CD4-positive, CD25-positive, alpha-beta regulatory T cell (primary cell): Measurements from ENCODE around the gene EYA2. TPM values are rescaled to one million over a fixed set of nuclear protein-coding genes. Genes with fewer than 3 reads are reported as not detected.

Experiments used
- ATAC-seq, 2 donors: fragments of 150-1000 bp; cut with Tn5 transposase; one replicate each; pipeline ENCODE4 v1.10.0; 2021; ENCODE audit warnings: low read depth in 2 of 2, moderate number of reproducible peaks in 2 of 2, moderate library complexity in 1 of 2
- DNase-seq, 3 donors: peaks; one replicate each; pipeline versions ENCODE4 v3.0.0 to v3.0.0-alpha.2; 2012 to 2022; ENCODE audit warnings: mixed read lengths in 1 of 3
- H3K27ac ChIP-seq: one replicate; pipeline ENCODE4 v1.7.0; 2013; ENCODE audit warnings: mild to moderate bottlenecking, low read length; ENCODE audit not compliant: insufficient read depth, poor library complexity, severe bottlenecking
- H3K27me3 ChIP-seq: one replicate; pipeline ENCODE4 v1.7.0; 2013; ENCODE audit warnings: low read length; ENCODE audit not compliant: control insufficient read depth, insufficient read depth
- H3K36me3 ChIP-seq: one replicate; pipeline ENCODE4 v1.7.0; 2013; ENCODE audit warnings: mild to moderate bottlenecking, low read length, moderate library complexity; ENCODE audit not compliant: control insufficient read depth, insufficient read depth
- H3K4me1 ChIP-seq: 2 replicates; pipeline ENCODE4 v1.7.0; 2013; ENCODE audit warnings: mild to moderate bottlenecking, low read length; ENCODE audit not compliant: insufficient read depth, control insufficient read depth, poor library complexity, severe bottlenecking
- H3K4me3 ChIP-seq: one replicate; pipeline ENCODE4 v1.7.0; 2013; ENCODE audit warnings: low read depth, mild to moderate bottlenecking, low read length, moderate library complexity
- H3K9me3 ChIP-seq, 2 experiments: 1 replicate in 1 of 2; 2 replicates in 1 of 2; pipeline ENCODE4 v1.7.0; 2013; ENCODE audit warnings: low read length in 2 of 2, mild to moderate bottlenecking in 1 of 2, moderate library complexity in 1 of 2; ENCODE audit not compliant: control insufficient read depth in 2 of 2
- H3K27ac Mint-ChIP-seq, 3 donors: one replicate each; pipeline ENCODE4 v1.8.0; 2020 to 2022; ENCODE audit warnings: mild to moderate bottlenecking in 3 of 3, mixed read lengths in 3 of 3, moderate library complexity in 2 of 3
- H3K27me3 Mint-ChIP-seq: one replicate; pipeline ENCODE4 v1.8.0; 2022; ENCODE audit warnings: mild to moderate bottlenecking, mixed read lengths
- H3K36me3 Mint-ChIP-seq: one replicate; pipeline ENCODE4 v1.8.0; 2020; ENCODE audit warnings: mixed read lengths
- H3K4me1 Mint-ChIP-seq, 4 donors: one replicate each; pipeline ENCODE4 v1.8.0; 2020 to 2022; ENCODE audit warnings: mixed read lengths in 4 of 4, mild to moderate bottlenecking in 1 of 4
- H3K4me3 Mint-ChIP-seq, 4 donors: one replicate each; pipeline ENCODE4 v1.8.0; 2020 to 2022; ENCODE audit warnings: mild to moderate bottlenecking in 4 of 4, mixed read lengths in 4 of 4, moderate library complexity in 3 of 4
- H3K9me3 Mint-ChIP-seq, 7 donors: one replicate each; pipeline ENCODE4 v1.8.0; 2020 to 2022; ENCODE audit warnings: mixed read lengths in 7 of 7, mild to moderate bottlenecking in 3 of 7, moderate library complexity in 2 of 7
- polyA plus RNA-seq, 4 donors: library from polyadenylated mRNA; unstranded; fragments of 300-500 nt; fragmentation: Illumina TruSeq; gene quantifications; one replicate each; pipeline ENCODE4 v1.2.3, GENCODE V29; 2021
- total RNA-seq: library from RNA; stranded (reverse); gene quantifications from one replicate; pipeline ENCODE4 v1.2.3, GENCODE V29; 2022

Gene EYA2
- total and polyA plus RNA-seq, 5 donors from 2014 or later = not detected

- Mint-ChIP-seq H3K9me3 (no peaks in the 10 kb centered on the region), H3K27ac (no peak overlapping the region), H3K4me1 (peaks cover 0 to 5% (median 1%) of the 10 kb centered on the region in 4 donors), H3K4me3 (no peak overlapping the region), H3K36me3 (peaks cover 22% of the 10 kb centered on the region), H3K27me3 (no peaks in the 10 kb centered on the region)
- no peak overlapping the region for H3K4me3 ChIP-seq
- H3K27me3 ChIP-seq = no peaks in the 10 kb centered on the region
- no peaks in the 10 kb centered on the region for H3K4me1 ChIP-seq
- no peak for DNase-seq
- no peaks in the 10 kb centered on the region for H3K9me3 ChIP-seq
- no peak overlapping the region for H3K27ac ChIP-seq
- H3K36me3 ChIP-seq = peaks cover 37% of the 10 kb centered on the region
- no peak for ATAC-seq
Measured at GRCh38 chr20:47206962-47207641, 312.5 kb downstream of the EYA2 start.

DNA sequence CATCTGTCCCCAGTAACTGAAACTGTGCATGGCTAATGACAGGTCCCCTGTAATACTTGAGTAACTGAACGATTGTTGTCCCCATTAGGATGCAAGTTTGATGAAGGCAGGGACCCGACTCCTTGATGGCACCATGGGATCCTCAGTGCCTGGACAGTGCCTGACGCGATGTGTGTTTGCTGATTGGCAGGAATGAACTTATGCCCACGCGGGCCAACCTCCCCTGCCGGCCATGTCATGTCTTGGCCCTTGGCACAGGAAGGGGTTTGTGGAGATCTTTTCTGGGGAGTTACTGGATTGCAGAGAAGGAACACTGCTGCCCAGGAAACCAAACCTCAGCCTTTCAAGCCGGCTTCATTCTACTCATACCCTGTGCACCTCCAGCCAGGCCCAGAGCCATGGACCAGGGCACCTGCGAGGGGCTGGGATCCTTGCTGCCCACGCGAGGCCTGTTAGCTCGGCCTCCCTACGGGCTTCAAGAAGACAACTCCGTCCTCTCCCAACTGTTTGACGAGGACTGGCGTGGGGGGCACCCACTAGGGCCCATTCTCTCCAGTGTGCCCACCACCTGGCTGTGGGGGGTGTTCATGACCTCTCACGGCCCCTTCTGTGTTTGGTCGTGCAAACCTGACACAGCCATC is 314.0 kb downstream of the EYA2 start:
- Histone ChIP-seq H3K4me3 (no peak overlapping the region), H3K36me3 (peaks cover 52% of the 10 kb centered on the region), H3K9me3 (no peaks in the 10 kb centered on the region), H3K4me1 (no peaks in the 10 kb centered on the region), H3K27me3 (no peaks in the 10 kb centered on the region), H3K27ac (no peak overlapping the region)
- H3K36me3 Mint-ChIP-seq = peaks cover 22% of the 10 kb centered on the region
- H3K27ac Mint-ChIP-seq = peak overlapping the region in 1 of 3 donors; percentile 29
- H3K27me3 Mint-ChIP-seq = no peaks in the 10 kb centered on the region
- no peaks in the 10 kb centered on the region for H3K9me3 Mint-ChIP-seq
- H3K4me1 Mint-ChIP-seq = peaks cover 0 to 5% (median 1%) of the 10 kb centered on the region in 4 donors
- ATAC-seq = no peak
- H3K4me3 Mint-ChIP-seq = no peak overlapping the region
- DNase-seq = no peak

GRCh38 chr20:47209982-47210381 is 315.3 kb downstream of the EYA2 start:
- DNase-seq (no peak), ATAC-seq (no peak)
- Mint-ChIP-seq H3K4me1 (peaks cover 0 to 5% (median 1%) of the 10 kb centered on the region in 4 donors), H3K36me3 (peaks cover 22% of the 10 kb centered on the region), H3K27ac (peak overlapping the region in 1 of 3 donors; percentile 38), H3K4me3 (no peak overlapping the region), H3K9me3 (no peaks in the 10 kb centered on the region), H3K27me3 (no peaks in the 10 kb centered on the region)
- H3K9me3 ChIP-seq = no peaks in the 10 kb centered on the region
- no peaks in the 10 kb centered on the region for H3K4me1 ChIP-seq
- H3K4me3 ChIP-seq = no peak overlapping the region
- H3K27ac ChIP-seq = no peak overlapping the region
- peaks cover 64% of the 10 kb centered on the region for H3K36me3 ChIP-seq
- H3K27me3 ChIP-seq = no peaks in the 10 kb centered on the region

- Mint-ChIP-seq H3K4me3 (no peak overlapping the region), H3K4me1 (peaks cover 0 to 4% (median 1%) of the 10 kb centered on the region in 4 donors), H3K27me3 (no peaks in the 10 kb centered on the region), H3K9me3 (no peaks in the 10 kb centered on the region), H3K36me3 (peaks cover 23% of the 10 kb centered on the region), H3K27ac (no peak overlapping the region)
- H3K27ac ChIP-seq = no peak overlapping the region
- H3K9me3 ChIP-seq = no peaks in the 10 kb centered on the region
- no peak overlapping the region for H3K4me3 ChIP-seq
- H3K4me1 ChIP-seq = no peaks in the 10 kb centered on the region
- DNase-seq (no peak), ATAC-seq (no peak)
- no peaks in the 10 kb centered on the region for H3K27me3 ChIP-seq
- H3K36me3 ChIP-seq = peaks cover 65% of the 10 kb centered on the region
Measured at GRCh38 chr20:47210470-47210869, 315.8 kb downstream of the EYA2 start.

GRCh38 chr20:47211036-47211435 is 316.4 kb downstream of the EYA2 start:
- H3K4me1 ChIP-seq = no peaks in the 10 kb centered on the region
- H3K27me3 ChIP-seq = no peaks in the 10 kb centered on the region
- H3K27ac ChIP-seq = no peak overlapping the region
- no peak overlapping the region for H3K27ac Mint-ChIP-seq
- H3K36me3 ChIP-seq = peaks cover 71% of the 10 kb centered on the region
- peaks cover 0 to 4% (median 1%) of the 10 kb centered on the region in 4 donors for H3K4me1 Mint-ChIP-seq
- no peak overlapping the region for H3K4me3 ChIP-seq
- no peaks in the 10 kb centered on the region for H3K27me3 Mint-ChIP-seq
- no peaks in the 10 kb centered on the region for H3K9me3 Mint-ChIP-seq
- no peak overlapping the region for H3K4me3 Mint-ChIP-seq
- no peak for DNase-seq
- no peaks in the 10 kb centered on the region for H3K9me3 ChIP-seq
- ATAC-seq = no peak
- peaks cover 28% of the 10 kb centered on the region for H3K36me3 Mint-ChIP-seq

GRCh38 chr20:47212606-47213207 is 318.1 kb downstream of the EYA2 start:
- no peak overlapping the region for H3K4me3 ChIP-seq
- no peak overlapping the region for H3K27ac Mint-ChIP-seq
- H3K27me3 Mint-ChIP-seq = no peaks in the 10 kb centered on the region

GRCh38 chr20:47213966-47214365 is 319.3 kb downstream of the EYA2 start:
- no peaks in the 10 kb centered on the region for H3K27me3 Mint-ChIP-seq
- H3K27ac Mint-ChIP-seq = no peak overlapping the region
- DNase-seq (no peak), ATAC-seq (no peak)
- peaks cover 0 to 4% (median 2%) of the 10 kb centered on the region in 4 donors for H3K4me1 Mint-ChIP-seq
- no peaks in the 10 kb centered on the region for H3K9me3 Mint-ChIP-seq
- Histone ChIP-seq H3K27me3 (no peaks in the 10 kb centered on the region), H3K27ac (no peak overlapping the region), H3K36me3 (peaks cover 83% of the 10 kb centered on the region), H3K4me3 (no peak overlapping the region), H3K9me3 (no peaks in the 10 kb centered on the region), H3K4me1 (no peaks in the 10 kb centered on the region)
- no peak overlapping the region for H3K4me3 Mint-ChIP-seq
- H3K36me3 Mint-ChIP-seq = peaks cover 35% of the 10 kb centered on the region

More at GRCh38 chr20:47212606-47213207, 318.1 kb downstream of the EYA2 start:
- Histone ChIP-seq H3K36me3 (peaks cover 79% of the 10 kb centered on the region), H3K9me3 (no peaks in the 10 kb centered on the region), H3K4me1 (no peaks in the 10 kb centered on the region), H3K27ac (no peak overlapping the region), H3K27me3 (no peaks in the 10 kb centered on the region)
- DNase-seq (no peak), ATAC-seq (no peak)
- Mint-ChIP-seq H3K36me3 (peaks cover 30% of the 10 kb centered on the region), H3K4me1 (peaks cover 0 to 4% (median 0%) of the 10 kb centered on the region in 4 donors), H3K9me3 (no peaks in the 10 kb centered on the region), H3K4me3 (no peak overlapping the region)
